GM19351 (cell line): ENCODE results near the gene KCNG2.

Source experiments
- ATAC-seq: cut with Tn5 transposase; IDR thresholded peaks from one replicate; pipeline ENCODE4 v1.9.1; 2021; ENCODE audit warnings: mild to moderate bottlenecking, moderate library complexity; ENCODE audit not compliant: unreplicated experiment

The KCNG2 gene

DNA sequence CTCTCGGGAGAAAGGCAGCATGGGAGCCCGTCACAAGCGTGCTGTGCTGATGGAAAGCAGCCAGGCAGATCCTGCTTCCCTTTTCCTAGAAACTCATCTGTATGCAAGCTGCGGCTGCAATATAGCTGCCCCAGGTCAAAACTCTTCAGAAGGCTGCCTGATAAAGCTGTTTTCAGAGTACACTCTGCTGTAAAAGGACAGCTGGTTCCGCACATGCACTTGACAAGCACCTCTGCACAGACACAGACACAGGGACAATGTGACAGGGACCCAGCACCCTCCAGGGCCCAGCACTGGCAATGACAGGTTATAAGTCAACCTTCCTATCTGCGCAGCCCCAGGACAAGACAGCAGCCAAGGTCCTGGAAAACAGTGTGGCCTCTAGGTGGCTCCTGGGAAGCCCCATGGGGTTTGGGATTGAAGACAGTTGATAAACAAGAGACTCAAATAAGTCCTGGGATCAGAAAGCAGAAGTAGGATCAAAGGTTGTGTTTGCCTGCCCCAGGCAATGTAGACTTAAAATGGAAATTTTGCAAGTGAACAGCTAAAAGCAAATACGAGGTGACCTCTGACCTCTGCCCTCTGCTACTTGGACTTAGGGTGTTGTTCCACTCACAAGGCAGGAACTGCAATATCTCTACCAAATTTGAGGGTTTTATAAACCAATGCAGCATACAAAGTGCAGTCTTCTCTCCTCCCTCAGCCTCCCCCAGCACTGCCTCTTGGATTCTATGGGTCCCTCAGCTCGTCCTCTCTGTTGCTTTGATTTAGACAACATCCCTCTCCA is 136.8 kb downstream of the KCNG2 start:
- no peak for ATAC-seq

DNA sequence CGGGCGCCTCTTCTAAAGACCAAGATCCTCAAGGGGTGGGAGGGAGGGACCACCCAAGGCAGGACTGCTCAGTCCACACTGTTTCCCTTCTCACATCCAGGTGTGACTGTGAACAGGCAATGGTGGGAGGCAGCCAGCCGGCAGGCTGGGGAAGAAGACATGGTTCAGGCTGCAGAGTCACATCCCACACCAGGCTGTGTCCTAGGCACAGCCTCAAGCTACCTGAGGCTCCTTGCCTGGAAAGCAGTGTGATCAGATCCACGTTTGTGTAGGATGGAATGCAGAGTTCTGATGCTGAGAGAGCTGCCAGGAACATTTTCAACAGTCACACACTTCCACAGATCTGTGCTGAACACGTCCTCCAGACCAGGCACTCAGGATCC is 137.4 kb downstream of the KCNG2 start:
- no peak for ATAC-seq

DNA sequence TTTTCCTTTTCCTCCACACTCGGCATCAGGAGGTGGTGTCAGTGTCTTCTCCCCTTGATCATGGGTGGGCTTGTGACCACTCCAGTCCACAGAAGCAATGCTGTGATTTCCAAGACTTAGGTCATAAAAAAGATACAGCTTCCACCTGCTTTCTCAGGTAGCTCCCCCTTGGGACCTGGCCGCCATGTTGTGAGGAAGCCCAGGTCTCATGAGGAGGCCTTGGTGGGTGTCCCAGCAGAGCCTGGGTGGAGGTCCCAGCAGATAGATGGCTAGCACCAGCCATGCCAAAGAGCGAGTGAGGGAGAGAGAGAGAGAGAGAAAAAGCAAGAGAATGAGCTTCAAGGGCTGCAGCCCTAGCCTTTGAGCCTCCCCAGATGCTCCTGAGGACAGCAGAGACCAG is 137.8 kb downstream of the KCNG2 start:
- no peak for ATAC-seq

DNA sequence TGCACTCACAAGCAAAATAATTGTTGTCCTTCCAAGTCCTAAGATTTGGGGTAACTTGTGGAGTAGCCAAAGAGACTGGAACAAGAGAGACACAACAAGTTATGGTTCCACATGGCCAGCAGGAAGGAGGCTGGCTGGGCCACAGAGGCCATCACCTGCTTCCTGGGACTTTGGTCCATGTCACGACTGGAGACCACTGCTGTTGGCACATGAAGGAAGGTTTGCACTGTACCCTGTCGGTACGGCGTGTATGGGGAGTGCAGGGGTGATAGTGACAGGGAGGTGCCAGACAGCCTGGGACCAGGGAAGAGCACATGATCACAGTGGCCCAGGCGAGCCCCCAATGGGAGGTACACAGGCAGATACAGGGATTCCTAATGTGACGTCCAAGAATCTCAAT is 138.2 kb downstream of the KCNG2 start:
- no peak for ATAC-seq

DNA sequence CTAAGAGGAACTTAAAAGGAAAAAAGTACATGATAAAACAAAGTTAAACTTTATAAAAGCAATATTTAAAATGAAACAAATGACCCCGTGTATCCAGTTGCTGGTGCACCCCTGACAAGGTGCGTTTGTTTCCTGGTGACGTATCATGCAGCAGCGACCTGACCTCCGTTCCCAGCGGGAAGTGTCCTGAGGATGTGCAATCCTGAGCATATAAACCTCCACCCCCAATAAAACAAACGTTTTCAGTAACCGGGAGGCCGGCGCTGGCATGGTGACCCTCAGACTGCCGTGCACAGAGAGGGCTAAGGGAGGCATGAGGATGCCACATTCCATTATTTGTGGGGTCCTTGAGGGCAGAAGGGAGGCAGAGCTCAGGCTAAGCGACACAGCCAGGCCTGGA is 138.9 kb downstream of the KCNG2 start:
- ATAC-seq, result no peak

DNA sequence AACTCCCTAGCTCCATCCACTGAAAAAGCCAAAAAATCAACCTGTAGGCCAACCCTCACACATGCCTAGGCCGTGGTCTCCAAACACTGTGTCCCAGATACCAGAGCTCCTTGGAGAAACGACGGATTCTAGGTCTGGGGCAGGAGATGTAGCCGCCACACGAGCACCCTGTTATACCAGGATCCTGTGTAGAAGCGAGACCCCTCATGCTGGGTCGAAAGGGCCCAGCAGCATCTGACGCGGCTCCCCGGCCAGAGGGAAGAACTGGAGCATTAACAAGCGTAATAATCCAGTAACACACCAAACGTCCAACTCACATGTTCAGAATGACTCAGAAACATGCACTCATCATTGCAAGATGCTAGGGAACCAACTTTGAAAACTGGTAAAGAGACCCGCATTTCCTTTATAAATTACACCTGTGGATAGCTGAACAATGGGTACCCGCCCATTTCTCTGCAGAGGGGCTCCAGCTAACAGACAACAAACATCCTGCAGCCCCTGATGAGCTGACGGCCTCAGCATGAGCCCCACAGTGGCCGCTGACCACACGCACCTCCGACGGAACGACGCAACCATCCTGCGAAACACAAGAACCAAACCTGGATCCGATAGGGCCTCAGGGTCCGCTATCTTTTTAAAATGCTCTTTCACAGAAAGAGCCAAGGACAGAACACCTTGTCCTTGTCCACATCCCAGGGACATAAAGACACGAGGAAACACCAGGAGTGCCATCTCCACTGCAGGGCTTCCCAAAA is 139.5 kb downstream of the KCNG2 start:
- no peak for ATAC-seq

DNA sequence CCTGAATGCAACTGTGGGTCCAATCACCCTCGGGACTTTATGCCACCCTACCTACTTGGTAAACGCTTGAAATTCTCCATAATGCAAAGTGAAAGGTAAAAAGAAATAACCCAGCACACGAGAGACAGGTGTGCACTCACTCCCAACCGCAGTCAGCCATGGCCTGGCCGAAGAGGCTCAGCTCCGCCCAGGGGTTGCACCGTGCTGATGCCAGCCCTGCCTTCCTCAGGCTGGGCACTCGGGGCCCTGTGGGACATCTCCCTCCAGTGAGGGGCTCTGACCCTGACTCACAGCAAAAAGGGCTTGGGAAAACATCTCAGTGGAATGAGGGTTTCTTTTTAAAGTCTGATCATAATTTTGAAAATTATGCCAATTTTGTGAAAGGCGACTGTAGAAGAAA is 140.5 kb downstream of the KCNG2 start:
- no peak for ATAC-seq

DNA sequence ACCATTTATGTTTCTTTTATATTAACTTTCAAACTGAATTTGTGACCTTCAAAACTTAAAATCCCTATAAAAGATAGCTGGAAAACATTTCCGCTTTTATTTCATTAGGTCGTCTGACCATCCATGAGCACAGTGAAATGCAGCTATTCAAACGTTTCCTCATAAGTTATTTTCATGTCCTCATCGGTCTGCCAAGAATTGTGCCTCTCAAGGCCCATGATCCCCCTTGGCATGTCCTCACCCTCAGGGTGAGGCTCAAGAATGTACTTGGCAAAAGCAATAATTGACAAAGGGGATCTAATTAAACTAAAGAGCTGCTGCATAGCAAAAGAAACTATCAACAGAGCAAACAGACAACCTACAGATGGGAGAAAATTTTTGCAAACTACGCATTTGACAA is 141.4 kb downstream of the KCNG2 start:
- ATAC-seq, result no peak

DNA sequence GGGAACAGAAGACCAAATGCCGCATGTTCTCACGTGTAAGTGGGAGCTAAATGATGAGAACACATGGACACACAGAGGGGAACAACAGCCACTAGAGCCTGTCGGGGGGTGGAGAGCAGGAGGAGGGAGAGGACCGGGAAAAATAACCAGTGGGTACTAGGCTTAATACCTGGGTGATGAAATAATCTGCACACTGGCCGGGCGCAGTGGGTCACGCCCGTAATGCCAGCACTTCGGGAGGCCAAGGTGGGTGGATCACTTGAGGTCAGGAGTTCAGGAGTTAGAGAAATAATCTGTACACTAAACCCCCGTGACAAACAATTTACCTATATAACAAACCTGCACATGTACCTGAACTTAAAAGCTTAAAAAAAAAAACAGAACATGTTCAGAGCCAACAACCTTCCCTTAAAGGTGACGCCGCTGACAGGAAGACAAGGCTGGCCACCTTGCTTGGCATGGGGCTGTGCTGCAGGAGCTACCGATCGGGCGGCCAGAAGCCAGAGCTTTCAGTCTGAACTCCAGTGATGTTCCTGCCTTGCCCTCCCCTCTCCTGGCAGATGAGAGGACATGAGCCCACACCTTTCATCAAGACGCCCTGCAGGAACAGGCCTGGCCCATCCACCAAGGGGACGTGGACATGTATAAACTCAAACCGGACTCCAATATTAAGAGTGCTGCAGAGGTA is 142.5 kb downstream of the KCNG2 start:
- no peak for ATAC-seq

DNA sequence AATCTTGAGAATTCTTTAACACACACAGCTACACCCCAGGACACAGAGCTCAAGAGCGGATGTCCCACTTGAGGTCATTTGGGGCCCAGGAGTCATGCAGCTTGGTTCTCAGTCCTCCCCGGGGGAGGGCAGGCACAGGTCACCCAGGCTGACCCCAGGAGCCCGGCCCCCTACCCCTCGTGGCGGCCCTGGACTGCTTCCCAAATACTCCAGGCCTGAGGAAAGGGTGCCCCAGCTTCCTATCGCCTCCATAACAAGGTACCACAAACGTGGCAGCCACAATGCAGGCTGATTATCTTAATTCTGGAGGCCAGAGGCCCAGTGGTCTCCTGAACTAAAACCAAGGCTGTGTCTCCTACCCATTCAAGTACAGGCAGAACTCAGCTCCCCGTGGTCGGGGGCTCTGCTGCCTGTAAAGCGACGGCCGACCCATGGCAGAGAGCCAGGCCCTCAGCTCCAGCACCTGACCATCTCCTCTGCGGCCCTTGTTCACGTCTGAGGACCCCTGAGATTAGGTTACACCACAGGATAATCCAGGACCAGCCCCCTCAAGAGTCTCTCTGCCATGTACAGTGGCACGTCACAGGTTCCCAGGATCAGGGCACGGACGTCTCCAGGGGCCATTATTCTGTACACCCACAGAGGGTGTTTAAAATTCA is 143.2 kb downstream of the KCNG2 start:
- no peak for ATAC-seq

DNA sequence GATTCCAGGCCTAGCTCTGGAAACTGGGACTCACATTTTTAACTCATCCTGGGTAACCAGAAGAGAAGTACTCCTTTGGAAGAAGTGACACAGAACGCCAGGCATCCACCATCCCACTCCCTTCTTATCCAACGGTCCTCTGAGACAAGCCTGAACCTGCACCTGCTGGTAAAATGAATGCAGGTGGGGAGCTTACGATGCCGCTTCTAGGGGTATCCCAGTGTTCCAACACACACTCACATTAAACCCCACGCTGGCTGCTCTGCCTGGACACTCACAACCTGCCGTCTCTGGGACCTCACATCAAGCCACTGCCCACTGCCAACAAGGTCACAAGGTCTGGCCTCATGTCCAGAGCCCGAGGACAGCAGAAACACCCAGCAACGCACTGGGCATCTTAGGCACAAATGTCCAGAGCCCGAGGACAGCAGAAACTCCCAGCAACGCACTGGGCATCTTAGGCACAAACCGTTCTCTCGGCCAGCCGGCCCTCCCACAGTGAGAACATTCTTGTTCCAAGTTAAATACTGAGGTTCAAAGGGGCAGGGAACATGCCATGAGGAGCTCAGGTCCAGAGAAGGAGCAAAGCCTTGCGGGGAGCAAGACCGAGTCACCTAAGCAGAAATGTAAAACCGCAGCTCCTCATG is 143.9 kb downstream of the KCNG2 start:
- ATAC-seq, result no peak

DNA sequence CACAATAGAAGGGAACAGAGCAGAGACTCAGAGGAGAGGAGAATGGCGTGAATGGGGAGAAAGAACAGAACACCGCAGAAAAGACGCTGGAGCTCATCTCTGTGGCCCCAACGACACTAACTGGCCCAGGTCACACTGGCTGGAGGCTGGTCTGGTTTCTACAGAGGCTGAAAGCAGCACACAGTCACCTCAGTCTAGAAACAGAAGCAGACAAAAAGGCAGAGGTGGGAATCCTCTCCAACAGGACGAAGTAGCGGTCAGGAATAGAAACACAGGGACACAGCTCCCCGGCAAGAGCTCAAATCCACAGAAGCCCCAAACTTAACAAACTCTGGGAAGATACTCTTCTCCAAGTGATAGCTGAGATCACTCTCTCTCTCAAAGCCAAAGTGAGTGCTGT is 144.5 kb downstream of the KCNG2 start:
- ATAC-seq, result no peak

DNA sequence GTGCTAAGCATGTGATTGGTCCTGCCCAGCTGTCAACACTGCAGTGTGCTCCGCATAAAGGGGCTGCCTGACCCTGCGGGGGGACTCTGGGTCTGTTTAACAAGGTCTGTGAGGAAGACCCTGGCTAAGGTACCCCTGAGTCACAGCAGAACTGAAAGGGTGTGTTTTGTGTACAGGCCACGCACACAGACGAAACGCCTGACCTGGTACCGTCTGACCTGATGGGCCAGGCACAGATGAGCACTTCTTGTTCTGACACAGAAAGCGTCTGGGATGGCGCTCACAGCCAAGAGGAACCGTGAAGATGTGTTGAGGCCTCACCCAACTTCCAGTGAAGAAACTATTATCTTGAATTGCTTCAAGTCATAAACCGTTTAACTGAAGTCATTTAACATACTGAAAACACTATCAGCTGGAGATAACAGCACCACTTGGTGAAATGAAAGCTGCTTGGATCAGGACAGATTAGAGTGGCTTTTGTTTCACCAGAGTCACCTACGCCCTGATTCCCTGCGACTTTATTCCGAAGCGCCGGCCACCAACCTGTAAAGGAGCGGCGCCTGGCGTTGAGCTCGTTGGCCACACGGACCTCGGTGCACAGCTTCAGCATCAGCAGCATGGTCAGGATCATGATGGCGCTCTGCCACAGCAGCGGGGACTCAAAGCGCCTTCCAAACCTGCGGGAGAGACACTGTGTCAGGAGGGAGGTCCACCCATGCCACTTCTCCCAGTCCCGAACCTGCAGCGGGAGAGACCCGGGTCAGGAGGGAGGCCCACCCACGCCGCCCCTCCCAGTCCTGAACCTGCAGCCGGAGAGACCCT is 145.3 kb downstream of the KCNG2 start:
- no peak for ATAC-seq

DNA sequence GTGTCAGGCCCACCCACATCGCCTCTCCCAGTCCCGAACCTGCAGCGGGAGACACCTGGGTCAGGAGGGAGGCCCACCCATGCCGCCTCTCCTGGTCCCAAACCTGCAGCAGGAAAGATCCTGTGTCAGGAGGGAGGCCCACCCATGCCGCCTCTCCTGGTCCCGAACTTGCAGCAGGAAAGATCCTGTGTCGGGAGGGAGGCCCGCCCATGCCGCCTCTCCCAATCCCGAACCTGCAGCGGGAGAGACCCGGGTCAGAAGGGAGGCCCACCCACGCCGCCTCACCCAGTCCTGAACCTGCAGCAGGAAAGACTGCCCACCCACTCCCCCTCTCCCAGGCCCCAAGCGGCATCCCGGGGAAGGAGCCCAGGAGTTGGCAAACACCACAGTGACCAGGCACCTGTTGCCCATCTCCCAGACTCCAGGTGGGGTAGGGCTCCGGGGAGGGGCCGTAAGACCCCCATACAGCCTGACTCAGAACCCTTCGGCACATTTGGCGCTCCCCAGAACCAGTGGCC is 145.9 kb downstream of the KCNG2 start:
- no peak for ATAC-seq

DNA sequence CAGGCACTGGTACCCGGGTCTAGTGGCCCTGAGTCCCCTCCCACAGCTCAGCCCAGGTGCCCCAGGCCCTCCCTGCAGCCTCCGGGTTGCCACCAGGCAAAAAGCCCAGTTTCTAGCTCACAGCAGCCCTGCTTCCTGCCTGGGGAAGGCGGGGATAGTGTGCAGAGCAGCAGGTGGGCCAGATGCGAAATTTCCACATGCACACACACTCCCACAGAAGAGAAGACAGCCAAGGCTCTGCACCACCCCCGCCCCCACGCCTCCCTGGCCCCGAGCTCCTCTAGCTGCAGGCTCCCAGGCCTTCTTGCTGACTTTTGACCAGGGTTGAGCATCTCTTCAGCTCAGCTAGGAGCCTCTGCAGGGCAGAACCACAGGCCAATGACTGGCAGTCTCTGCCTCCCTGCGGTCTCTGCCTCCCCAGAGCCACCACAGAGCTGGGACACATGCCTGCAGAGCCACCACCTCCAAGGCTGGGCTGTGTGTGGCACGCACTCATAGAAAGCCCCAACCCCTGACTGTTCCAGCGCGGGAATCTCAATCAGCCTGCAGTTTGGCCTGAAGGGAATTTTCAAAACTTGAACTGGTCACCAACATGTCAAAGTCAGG is 146.5 kb downstream of the KCNG2 start:
- ATAC-seq, result peak; percentile 44

DNA sequence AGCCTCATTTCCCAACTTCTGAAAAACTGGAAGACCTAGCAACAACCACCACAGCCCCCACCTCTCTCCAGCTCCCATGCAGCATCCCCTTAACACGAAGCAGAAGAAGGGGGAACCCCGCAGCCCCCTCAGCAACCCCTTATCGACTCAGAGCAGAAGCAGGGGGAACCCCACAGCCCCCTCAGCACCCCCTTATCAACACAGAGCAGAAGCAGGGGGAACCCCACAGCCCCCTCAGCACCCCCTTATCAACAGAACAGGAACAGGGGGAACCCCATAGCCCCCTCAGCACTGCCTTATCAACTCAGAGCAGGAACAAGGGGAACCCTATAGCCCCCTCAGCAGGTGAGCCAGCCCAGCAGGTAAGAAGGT is 147.0 kb downstream of the KCNG2 start:
- no peak for ATAC-seq

DNA sequence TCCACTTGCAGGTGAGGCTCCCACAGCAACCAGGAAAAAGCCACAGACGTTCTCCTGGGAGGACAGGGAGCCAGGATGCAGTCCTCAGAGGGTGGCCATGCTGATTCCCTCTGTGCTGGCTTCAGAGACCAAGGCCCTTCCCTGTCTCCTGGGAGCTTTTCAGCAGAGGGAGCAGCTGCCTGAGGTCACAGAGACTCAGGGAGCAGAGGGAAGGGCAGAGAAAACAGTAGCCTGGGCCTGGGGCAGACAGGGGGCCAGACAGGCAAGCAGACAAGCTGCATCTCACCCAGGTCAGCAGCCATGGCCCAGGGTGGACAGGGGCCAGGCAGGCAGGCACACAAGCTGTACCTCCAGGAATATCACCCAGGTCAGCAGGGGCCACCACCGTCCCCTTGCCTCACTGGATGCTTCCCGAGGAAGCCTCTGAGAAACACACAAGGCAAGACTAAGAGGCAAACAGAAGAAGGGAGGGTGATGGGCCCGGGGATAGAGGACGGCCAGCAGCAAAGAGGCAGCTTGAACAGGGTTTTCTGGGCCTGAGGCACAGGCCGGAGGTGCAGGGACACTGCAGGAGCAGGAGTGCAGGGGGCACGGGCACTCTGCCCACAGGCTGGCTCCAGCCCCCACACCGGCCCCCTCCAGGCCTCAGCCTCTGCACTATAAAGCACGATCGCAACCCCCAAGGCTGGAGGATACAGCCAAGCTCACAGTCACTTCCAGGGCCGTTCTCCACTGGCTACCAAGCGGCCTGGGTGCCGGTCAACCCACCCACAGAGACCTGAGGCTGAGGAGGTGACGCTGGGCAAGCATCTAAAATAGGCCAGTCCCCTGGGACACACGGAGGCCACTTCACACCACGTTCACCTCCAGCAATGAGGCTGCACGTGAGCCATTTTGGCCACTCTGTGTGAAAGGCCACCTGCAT is 147.6 kb downstream of the KCNG2 start:
- ATAC-seq, result no peak

DNA sequence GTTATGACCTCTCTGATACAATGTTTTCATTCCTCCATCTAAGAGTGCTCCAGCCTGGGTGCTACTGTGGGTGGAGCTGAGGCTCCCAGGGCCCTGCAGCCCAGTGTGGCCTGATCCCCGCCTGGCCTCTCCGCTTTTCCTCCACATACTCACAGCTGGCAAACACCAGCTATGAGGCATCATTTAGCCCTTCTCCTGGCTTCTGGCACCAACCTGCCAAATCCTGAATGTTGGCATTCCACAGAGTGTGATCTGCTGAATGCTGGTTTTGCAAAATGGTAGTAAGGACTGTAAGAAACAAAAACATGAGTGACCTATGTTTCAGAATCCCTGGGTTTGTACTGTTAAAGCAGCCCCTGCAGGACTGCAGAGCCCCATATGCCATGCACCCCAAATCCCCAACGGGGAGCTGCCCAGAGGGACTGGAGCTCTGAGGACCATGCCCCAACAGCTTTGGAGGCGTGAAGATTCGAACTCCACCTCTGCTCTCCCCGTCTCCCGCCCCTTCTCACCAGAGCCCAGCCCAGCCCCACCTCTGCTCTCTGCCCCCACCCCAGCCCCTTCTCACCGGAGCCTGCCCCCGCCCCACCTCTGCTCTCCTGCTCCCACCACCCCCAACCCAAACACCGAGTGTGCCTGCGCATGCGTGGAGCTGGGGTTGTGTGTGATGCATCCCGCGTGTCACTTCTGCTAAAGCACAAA is 149.5 kb downstream of the KCNG2 start:
- ATAC-seq, result no peak
